ENCODE results near the gene ST7. TPM values are rescaled to one million over a fixed set of nuclear protein-coding genes. Genes with fewer than 3 reads are reported as not detected.

The ST7 gene
- total RNA-seq, 1 donor from 2014 or later = 17.0 TPM

GRCh38 chr7:117018713-117019112 lies 65.4 kb downstream of the ST7 start:
- no peaks in the 10 kb centered on the region for H3K36me3 ChIP-seq (ENCODE audit: control insufficient read depth, insufficient read depth, low read length)
- no peak for DNase-seq (ENCODE audit: low read depth)
- no peaks in the 10 kb centered on the region for H3K27me3 ChIP-seq (ENCODE audit: control insufficient read depth, insufficient read depth, low read length)
- H3K4me3 ChIP-seq (ENCODE audit: low read depth, low read length) = no peak overlapping the region
- no peak for TF ChIP-seq CTCF (IDR thresholded peaks at IDR 0.05; ENCODE audit: insufficient read depth, low read length, poor library complexity, severe bottlenecking)

- no peaks in the 10 kb centered on the region for H3K27me3 ChIP-seq (ENCODE audit: control insufficient read depth, insufficient read depth, low read length)
- no peaks in the 10 kb centered on the region for H3K36me3 ChIP-seq (ENCODE audit: control insufficient read depth, insufficient read depth, low read length)
- no peak for TF ChIP-seq CTCF (IDR thresholded peaks at IDR 0.05; ENCODE audit: insufficient read depth, low read length, poor library complexity, severe bottlenecking)
- no peak overlapping the region for H3K4me3 ChIP-seq (ENCODE audit: low read depth, low read length)
- DNase-seq (ENCODE audit: low read depth) = no peak
Observed at GRCh38 chr7:117019287-117019686, 66.0 kb downstream of the ST7 start.

GRCh38 chr7:117019786-117020590 lies 66.7 kb downstream of the ST7 start:
- no peaks in the 10 kb centered on the region for H3K27me3 ChIP-seq (ENCODE audit: control insufficient read depth, insufficient read depth, low read length)
- TF ChIP-seq CTCF (IDR thresholded peaks at IDR 0.05; ENCODE audit: insufficient read depth, low read length, poor library complexity, severe bottlenecking) = no peak
- H3K4me3 ChIP-seq (ENCODE audit: low read depth, low read length) = peak overlapping the region; percentile 2
- DNase-seq (ENCODE audit: low read depth) = peak; percentile 75
- H3K36me3 ChIP-seq (ENCODE audit: control insufficient read depth, insufficient read depth, low read length) = no peaks in the 10 kb centered on the region

- no peaks in the 10 kb centered on the region for H3K27me3 ChIP-seq (ENCODE audit: control insufficient read depth, insufficient read depth, low read length)
- H3K4me3 ChIP-seq (ENCODE audit: low read depth, low read length) = no peak overlapping the region
- TF ChIP-seq CTCF (IDR thresholded peaks at IDR 0.05; ENCODE audit: insufficient read depth, low read length, poor library complexity, severe bottlenecking) = no peak
- no peak for DNase-seq (ENCODE audit: low read depth)
- no peaks in the 10 kb centered on the region for H3K36me3 ChIP-seq (ENCODE audit: control insufficient read depth, insufficient read depth, low read length)
Observed at GRCh38 chr7:117020591-117020973, 67.3 kb downstream of the ST7 start.

- H3K4me3 ChIP-seq (ENCODE audit: low read depth, low read length) = no peak overlapping the region
- no peaks in the 10 kb centered on the region for H3K27me3 ChIP-seq (ENCODE audit: control insufficient read depth, insufficient read depth, low read length)
- no peak for DNase-seq (ENCODE audit: low read depth)
- no peak for TF ChIP-seq CTCF (IDR thresholded peaks at IDR 0.05; ENCODE audit: insufficient read depth, low read length, poor library complexity, severe bottlenecking)
- H3K36me3 ChIP-seq (ENCODE audit: control insufficient read depth, insufficient read depth, low read length) = no peaks in the 10 kb centered on the region
Observed at GRCh38 chr7:117021366-117021765, 68.1 kb downstream of the ST7 start.

GRCh38 chr7:117021986-117022385 lies 68.7 kb downstream of the ST7 start:
- no peak overlapping the region for H3K4me3 ChIP-seq (ENCODE audit: low read depth, low read length)
- H3K27me3 ChIP-seq (ENCODE audit: control insufficient read depth, insufficient read depth, low read length) = no peaks in the 10 kb centered on the region
- TF ChIP-seq CTCF (IDR thresholded peaks at IDR 0.05; ENCODE audit: insufficient read depth, low read length, poor library complexity, severe bottlenecking) = no peak
- H3K36me3 ChIP-seq (ENCODE audit: control insufficient read depth, insufficient read depth, low read length) = no peaks in the 10 kb centered on the region
- DNase-seq (ENCODE audit: low read depth) = no peak

Measured in kidney epithelial cell (primary cell).